Measurements from ENCODE around the gene CFAP68. TPM values are rescaled to one million over a fixed set of nuclear protein-coding genes. Genes with fewer than 3 reads are reported as not detected.

Gene CFAP68
- total and polyA plus RNA-seq, 7 donors: 4.4 to 17.7 (median 7.6) TPM

- Histone ChIP-seq H3K4me3 (peak overlapping the region; percentile 82), H3K36me3 (ENCODE audit: insufficient read depth in 1 of 2, low read depth in 1 of 2) (peaks cover 0 to 25% of the 10 kb centered on the region in 2 donors), H3K27ac (peak overlapping the region; percentile 95), H3K9me3 (no peaks in the 10 kb centered on the region), H3K4me1 (peaks cover 30% of the 10 kb centered on the region), H3K27me3 (ENCODE audit: insufficient read depth in 3 of 3, low read length in 2 of 3) (no peaks in the 10 kb centered on the region)
- TF ChIP-seq CTCF (IDR thresholded peaks at IDR 0.05): no peak
- DNase-seq: peak in 1 of 2 donors; percentile 63
- WGBS, 3 donors: 17 to 25% (median 24%) methylated on average over 23 to 24 of the region's 24 CpGs
- ATAC-seq: peak in 3 of 4 donors; percentile 9 to 24 (median 9)
- intact Hi-C loops (cut with DNase I): loop anchor here (5.0 kb wide), 1 partner anchor 36 kb away; the partner anchor contains the start of genes CFAP68 (in 2 of the 2) and FDXACB1 (in 2 of the 2)
These were observed 33.9 kb downstream of the CFAP68 start for GRCh38 chr11:111913031-111913861.

GRCh38 chr11:111913997-111914396, 34.7 kb downstream of the CFAP68 start:
- TF ChIP-seq CTCF (IDR thresholded peaks at IDR 0.05): no peak
- intact Hi-C loops (cut with DNase I): loop anchor here (5.0 kb wide), 1 partner anchor 37 kb away; the partner anchor contains the start of genes CFAP68 (in 2 of the 2) and FDXACB1 (in 2 of the 2)
- ATAC-seq: no peak
- H3K36me3 ChIP-seq (ENCODE audit: insufficient read depth in 1 of 2, low read depth in 1 of 2): peaks cover 0 to 18% of the 10 kb centered on the region in 2 donors
- peak overlapping the region; percentile 95 for H3K27ac ChIP-seq
- 5 to 16% (median 15%) methylated on average over 4 of the region's 4 CpGs for WGBS, 3 donors
- H3K4me1 ChIP-seq: peaks cover 36% of the 10 kb centered on the region
- peak; percentile 51 to 69 for DNase-seq
- H3K27me3 ChIP-seq (ENCODE audit: insufficient read depth in 3 of 3, low read length in 2 of 3): no peaks in the 10 kb centered on the region
- peak overlapping the region; percentile 82 for H3K4me3 ChIP-seq
- no peaks in the 10 kb centered on the region for H3K9me3 ChIP-seq

GRCh38 chr11:111916768-111917167, 37.4 kb downstream of the CFAP68 start:
- TF ChIP-seq CTCF (IDR thresholded peaks at IDR 0.05): no peak
- H3K27ac ChIP-seq: peak overlapping the region; percentile 91
- DNase-seq (no peak), ATAC-seq (no peak)
- H3K27me3 ChIP-seq (ENCODE audit: insufficient read depth in 3 of 3, low read length in 2 of 3): no peaks in the 10 kb centered on the region
- peaks cover 55% of the 10 kb centered on the region for H3K4me1 ChIP-seq
- no peaks in the 10 kb centered on the region for H3K36me3 ChIP-seq (ENCODE audit: insufficient read depth in 1 of 2, low read depth in 1 of 2)
- H3K9me3 ChIP-seq: no peaks in the 10 kb centered on the region
- no peak overlapping the region for H3K4me3 ChIP-seq
- 92 to 100% (median 96%) methylated on average over 1 of the region's 1 CpG for WGBS, 3 donors
- intact Hi-C loops (cut with DNase I): no loop called here

- TF ChIP-seq CTCF (IDR thresholded peaks at IDR 0.05): no peak
- no peak overlapping the region for H3K4me3 ChIP-seq
- H3K36me3 ChIP-seq (ENCODE audit: insufficient read depth in 1 of 2, low read depth in 1 of 2): no peaks in the 10 kb centered on the region
- WGBS, 3 donors: 88 to 95% (median 88%) methylated on average over 2 of the region's 2 CpGs
- DNase-seq (no peak), ATAC-seq (no peak)
- H3K27me3 ChIP-seq (ENCODE audit: insufficient read depth in 3 of 3, low read length in 2 of 3): no peaks in the 10 kb centered on the region
- intact Hi-C loops (cut with DNase I): no loop called here
- H3K9me3 ChIP-seq: no peaks in the 10 kb centered on the region
- H3K4me1 ChIP-seq: peaks cover 61% of the 10 kb centered on the region
- peak overlapping the region; percentile 91 for H3K27ac ChIP-seq
These were observed 38.0 kb downstream of the CFAP68 start for GRCh38 chr11:111917312-111917711.

All from psoas muscle (tissue), 8 donors.